ENCODE results near the gene TBCA. TPM values are rescaled to one million over a fixed set of nuclear protein-coding genes. Genes with fewer than 3 reads are reported as not detected.

The TBCA gene
- total RNA-seq, 1 experiment from 2014 or later = 330 TPM

DNA sequence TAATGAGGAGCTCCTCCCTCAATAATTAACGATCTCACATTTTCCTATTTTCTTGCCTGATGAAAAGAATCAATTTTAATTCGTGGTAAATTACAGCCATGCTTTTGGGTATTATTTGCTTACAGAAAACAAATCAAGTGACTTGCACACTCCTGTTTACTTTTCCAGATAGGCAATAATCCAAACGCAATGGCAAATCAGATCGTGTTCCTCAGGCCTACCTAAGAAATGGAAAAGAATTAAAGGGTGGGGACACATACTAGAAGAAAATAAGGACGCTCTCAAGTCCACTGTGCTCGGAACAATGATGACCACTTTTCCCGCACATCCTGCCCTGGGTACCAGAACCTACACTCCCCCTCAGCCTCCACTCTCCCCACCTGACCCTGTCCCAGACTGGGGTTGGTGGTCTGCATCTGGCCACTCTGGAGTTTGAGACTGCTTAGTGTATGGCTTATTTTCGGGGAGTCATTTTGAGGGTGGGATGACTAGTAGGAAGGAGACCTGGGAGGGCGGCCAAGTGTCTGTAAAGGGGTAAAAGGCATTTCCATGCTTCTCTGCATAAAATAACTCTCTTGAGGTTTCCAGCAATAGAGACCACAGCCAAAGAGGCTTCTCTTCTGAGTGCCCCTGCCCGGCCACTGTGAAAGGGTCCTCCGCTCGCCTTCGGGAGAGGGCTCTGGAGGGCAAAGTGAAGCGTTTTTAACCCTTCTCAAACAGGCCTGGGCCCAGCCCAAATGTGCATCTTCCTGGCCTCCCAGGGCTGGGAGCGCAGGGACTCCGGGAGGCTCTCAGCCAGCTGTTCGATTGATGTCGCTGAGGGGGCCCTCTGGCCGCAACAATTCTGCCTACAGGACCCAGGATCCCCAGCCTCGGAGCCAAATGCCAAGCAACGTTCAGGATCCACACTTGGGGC, 133.1 kb downstream of the TBCA start:
- no TSS peak for BruUV-seq (replicated peaks)
- no peaks in the 10 kb centered on the region for H3K9me3 Mint-ChIP-seq (ENCODE audit: unreplicated experiment)

DNA sequence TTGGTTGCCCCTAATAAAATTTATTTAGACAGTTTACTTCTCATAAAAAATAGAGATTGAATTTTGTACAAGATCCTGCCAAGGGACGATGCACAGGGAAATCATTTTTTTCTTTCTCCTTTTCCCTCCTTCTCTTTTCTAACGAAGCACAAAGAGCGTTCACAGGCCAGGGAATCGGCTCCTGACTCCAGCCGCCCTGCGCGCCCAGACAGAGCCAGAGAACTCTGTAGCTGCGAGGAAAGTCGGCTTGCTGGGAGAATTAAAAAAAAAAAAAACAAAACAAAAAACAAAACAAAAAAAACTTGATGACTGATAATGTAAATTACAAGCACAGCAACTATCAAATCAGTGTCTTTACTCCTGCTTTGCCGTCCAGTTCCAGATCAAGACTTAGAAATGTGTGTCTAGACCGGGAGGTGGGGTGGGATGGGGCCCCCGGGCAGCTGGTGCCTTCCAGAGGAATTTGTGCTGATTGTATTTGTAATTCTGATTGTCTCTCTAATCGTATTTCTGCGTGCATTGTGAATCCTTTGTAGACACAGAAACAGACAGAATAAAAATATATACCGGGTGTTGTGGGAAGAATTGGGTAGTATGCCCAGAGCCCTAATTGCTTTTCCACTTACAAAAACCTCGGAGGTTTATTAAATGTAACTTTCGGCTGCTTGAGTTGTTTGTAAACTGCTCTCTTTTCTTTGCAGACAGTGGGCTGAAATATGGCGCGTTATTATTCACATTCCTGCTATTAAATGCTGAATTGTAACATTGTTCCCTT, 134.0 kb downstream of the TBCA start:
- H3K27me3 Mint-ChIP-seq (ENCODE audit: insufficient read depth, unreplicated experiment) = peaks cover 44% of the 10 kb centered on the region

More for the DNA sequence above, 133.1 kb downstream of the TBCA start:
- Histone ChIP-seq H3K4me1 (peaks cover 10% of the 10 kb centered on the region; the same call in 1 of the 2 replicates), H3K9me3 (no peaks in the 10 kb centered on the region), H3K27me3 (replicated peaks; ENCODE audit: control insufficient read depth, insufficient read depth, low read length) (no peaks in the 10 kb centered on the region; the same call in 1 of the 2 replicates), H3K36me3 (ENCODE audit: control insufficient read depth, insufficient read depth, low read length) (no peaks in the 10 kb centered on the region), H3K4me3 (ENCODE audit: low read depth, low read length) (no peak overlapping the region)
- CTCF ChIA-PET = interaction anchor here (0.7 kb wide), 1 partner anchor 54 kb away, joined by 11 read pairs; no protein-coding TSS in a partner anchor
- TF ChIP-seq, protein P1, sequence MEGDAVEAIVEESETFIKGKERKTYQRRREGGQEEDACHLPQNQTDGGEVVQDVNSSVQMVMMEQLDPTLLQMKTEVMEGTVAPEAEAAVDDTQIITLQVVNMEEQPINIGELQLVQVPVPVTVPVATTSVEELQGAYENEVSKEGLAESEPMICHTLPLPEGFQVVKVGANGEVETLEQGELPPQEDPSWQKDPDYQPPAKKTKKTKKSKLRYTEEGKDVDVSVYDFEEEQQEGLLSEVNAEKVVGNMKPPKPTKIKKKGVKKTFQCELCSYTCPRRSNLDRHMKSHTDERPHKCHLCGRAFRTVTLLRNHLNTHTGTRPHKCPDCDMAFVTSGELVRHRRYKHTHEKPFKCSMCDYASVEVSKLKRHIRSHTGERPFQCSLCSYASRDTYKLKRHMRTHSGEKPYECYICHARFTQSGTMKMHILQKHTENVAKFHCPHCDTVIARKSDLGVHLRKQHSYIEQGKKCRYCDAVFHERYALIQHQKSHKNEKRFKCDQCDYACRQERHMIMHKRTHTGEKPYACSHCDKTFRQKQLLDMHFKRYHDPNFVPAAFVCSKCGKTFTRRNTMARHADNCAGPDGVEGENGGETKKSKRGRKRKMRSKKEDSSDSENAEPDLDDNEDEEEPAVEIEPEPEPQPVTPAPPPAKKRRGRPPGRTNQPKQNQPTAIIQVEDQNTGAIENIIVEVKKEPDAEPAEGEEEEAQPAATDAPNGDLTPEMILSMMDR (IDR thresholded peaks at IDR 0.05; ENCODE audit: insufficient read depth in 1 of 2, low read depth in 1 of 2, low read length in 1 of 2, severe bottlenecking in 1 of 2, unreplicated experiment in 1 of 2) = no peak
- intact Hi-C loops (cut with micrococcal nuclease; ENCODE audit: unreplicated experiment) = loop anchor here (5.0 kb wide), 1 partner anchor 364 kb away; no protein-coding TSS in a partner anchor
- DNase-seq = no peak
- Mint-ChIP-seq H3K27me3 (ENCODE audit: insufficient read depth, unreplicated experiment) (peaks cover 35% of the 10 kb centered on the region), H3K4me3 (ENCODE audit: unreplicated experiment) (no peak overlapping the region), H3K27ac (ENCODE audit: unreplicated experiment) (no peak overlapping the region), H3K4me1 (ENCODE audit: low read depth, unreplicated experiment) (peaks cover 20% of the 10 kb centered on the region), H3K36me3 (ENCODE audit: insufficient read depth, unreplicated experiment) (no peaks in the 10 kb centered on the region)
- POLR2A ChIA-PET = interaction anchor here (0.7 kb wide), 1 partner anchor 273 kb away, joined by 6 read pairs; no protein-coding TSS in a partner anchor

More for the DNA sequence above, 134.0 kb downstream of the TBCA start:
- no peak overlapping the region for H3K27ac Mint-ChIP-seq (ENCODE audit: unreplicated experiment)
- no peaks in the 10 kb centered on the region for H3K36me3 Mint-ChIP-seq (ENCODE audit: insufficient read depth, unreplicated experiment)
- CTCF ChIA-PET = no interaction called here
- H3K36me3 ChIP-seq (ENCODE audit: control insufficient read depth, insufficient read depth, low read length) = no peaks in the 10 kb centered on the region
- no TSS peak for BruUV-seq (replicated peaks)
- H3K4me1 ChIP-seq = peaks cover 10% of the 10 kb centered on the region; the same call in 1 of the 2 replicates
- no peak overlapping the region for H3K4me3 Mint-ChIP-seq (ENCODE audit: unreplicated experiment)
- no peaks in the 10 kb centered on the region for H3K9me3 ChIP-seq
- H3K9me3 Mint-ChIP-seq (ENCODE audit: unreplicated experiment) = no peaks in the 10 kb centered on the region
- POLR2A ChIA-PET = no interaction called here
- intact Hi-C loops (cut with micrococcal nuclease; ENCODE audit: unreplicated experiment) = loop anchor here (5.0 kb wide), 1 partner anchor 365 kb away; no protein-coding TSS in a partner anchor
- no peak for DNase-seq
- no peak overlapping the region for H3K4me3 ChIP-seq (ENCODE audit: low read depth, low read length)
- peaks cover 25% of the 10 kb centered on the region for H3K4me1 Mint-ChIP-seq (ENCODE audit: low read depth, unreplicated experiment)
- no peaks in the 10 kb centered on the region; the same call in 1 of the 2 replicates for H3K27me3 ChIP-seq (replicated peaks; ENCODE audit: control insufficient read depth, insufficient read depth, low read length)
- TF ChIP-seq, protein P1 (IDR thresholded peaks at IDR 0.05; ENCODE audit: insufficient read depth in 1 of 2, low read depth in 1 of 2, low read length in 1 of 2, severe bottlenecking in 1 of 2, unreplicated experiment in 1 of 2) = no peak

Data from Caco-2 (cell line).